Measurements from ENCODE around the gene PPP1R3G. TPM values are rescaled to one million over a fixed set of nuclear protein-coding genes. Genes with fewer than 3 reads are reported as not detected.

PPP1R3G gene
- total RNA-seq, 1 experiment from 2014 or later = not detected

- no peak overlapping the region for H2BK12ac ChIP-seq (ENCODE audit: insufficient read length, low read depth, low read length)
- Mint-ChIP-seq H3K27me3 (ENCODE audit: low read depth) (no peaks in the 10 kb centered on the region), H3K36me3 (ENCODE audit: insufficient read depth in 1 of 3, low read depth in 3 of 3) (peaks cover 4 to 11% (median 10%) of the 10 kb centered on the region in 3 experiments; a peak in 5 of 7 replicates), H3K9me3 (no peaks in the 10 kb centered on the region), H3K4me1 (peaks cover 8 to 10% of the 10 kb centered on the region in 2 experiments), H3K4me3 (no peak overlapping the region), H3K27ac (no peak overlapping the region)
- no peak overlapping the region for H4K8ac ChIP-seq (replicated peaks; ENCODE audit: insufficient read length, low read depth, low read length)
- H4K5ac ChIP-seq (ENCODE audit: insufficient read length, low read depth, low read length) = no peak overlapping the region
- H2AK5ac ChIP-seq (ENCODE audit: insufficient read length, low read length) = no peak overlapping the region
- H2AFZ ChIP-seq (ENCODE audit: low read length) = no peak overlapping the region
- no CpG with 5 or more reads among the region's 10 CpGs for WGBS (ENCODE audit: extremely low coverage, insufficient read length, low lambda C conversion rate)
- no peaks in the 10 kb centered on the region for H4K20me1 ChIP-seq (ENCODE audit: control insufficient read depth, insufficient read depth, insufficient read length)
- H3K9ac ChIP-seq (ENCODE audit: extremely low read depth, insufficient read length, low read length) = no peak overlapping the region
- no peak overlapping the region for H3K14ac ChIP-seq (ENCODE audit: insufficient read depth, low read length)
- H3K23me2 ChIP-seq (ENCODE audit: insufficient read length, low read depth, low read length, poor library complexity, severe bottlenecking) = no peaks in the 10 kb centered on the region
- H3K79me1 ChIP-seq (ENCODE audit: insufficient read depth, low read depth, low read length, poor library complexity, severe bottlenecking) = no peaks in the 10 kb centered on the region
- H3T11ph ChIP-seq (ENCODE audit: low read length) = no peak overlapping the region
- no peak overlapping the region for H3K18ac ChIP-seq (ENCODE audit: insufficient read length, low read depth, low read length)
- no peak for DNase-seq
- no peak overlapping the region for H4K91ac ChIP-seq (ENCODE audit: insufficient read length, low read depth, low read length)
- no peaks in the 10 kb centered on the region for H3K27me3 ChIP-seq (ENCODE audit: insufficient read depth, low read length)
- H3K9me3 ChIP-seq (ENCODE audit: control insufficient read depth, low read depth, low read length) = no peaks in the 10 kb centered on the region
- H3K4me2 ChIP-seq (ENCODE audit: insufficient read depth, insufficient read length, low read length) = no peak overlapping the region
- H2BK15ac ChIP-seq (ENCODE audit: low read depth, low read length) = no peak overlapping the region
- no peak overlapping the region for H3K56ac ChIP-seq (ENCODE audit: insufficient read length, low read depth, low read length)
- H2BK120ac ChIP-seq (ENCODE audit: low read depth, low read length, poor library complexity, severe bottlenecking) = no peak overlapping the region
- H2BK5ac ChIP-seq (ENCODE audit: insufficient read length, low read length) = no peak overlapping the region
- H3K79me2 ChIP-seq (ENCODE audit: insufficient read depth, low read length) = no peaks in the 10 kb centered on the region
- H3K4ac ChIP-seq (ENCODE audit: low read depth, low read length) = no peak overlapping the region
- no peak overlapping the region for H2BK20ac ChIP-seq (ENCODE audit: low read depth, low read length, poor library complexity, severe bottlenecking)
- TF ChIP-seq CTCF (conservative IDR thresholded peaks at IDR 0.05) = no peak
- no peaks in the 10 kb centered on the region; the same call in 1 of the 2 replicates for H3K4me1 ChIP-seq (ENCODE audit: insufficient read depth, low read length)
- H3K27ac ChIP-seq (ENCODE audit: insufficient read length, low read depth, low read length) = no peak overlapping the region
- H3K23ac ChIP-seq (ENCODE audit: insufficient read length, low read depth, low read length) = no peak overlapping the region
These were observed 22.2 kb downstream of the PPP1R3G start for GRCh38 chr6:5107341-5107740.
